ENCODE data around the gene TIMM23.
"Not testable (repeated sequence)": the region's sequence is repeated elsewhere in the genome, so short reads cannot be mapped to it uniquely, and the experiment has no call there.

TIMM23 gene

DNA sequence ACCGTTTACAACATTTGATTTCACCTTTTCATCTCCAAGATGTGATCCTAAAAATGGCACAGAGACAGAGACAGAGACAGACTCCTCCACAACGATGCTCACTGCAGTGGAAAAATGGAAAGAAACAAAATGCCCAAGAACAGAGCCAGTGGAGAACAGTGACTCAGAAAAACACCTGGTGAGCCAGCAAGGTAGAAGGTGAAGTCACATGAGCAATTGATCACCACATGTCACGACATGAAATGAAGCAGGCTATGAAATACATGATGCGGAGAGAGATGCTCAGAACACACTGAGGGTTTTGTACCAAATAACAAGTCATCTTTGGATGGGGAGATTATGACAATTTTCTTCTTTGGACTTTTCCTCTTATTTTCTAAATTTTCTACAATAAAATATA lies 70.2 kb downstream of the TIMM23 start:
- H3K4me3 ChIP-seq (ENCODE audit: low read depth, low read length), result no peak overlapping the region
- no peak for DNase-seq (ENCODE audit: low read depth)

DNA sequence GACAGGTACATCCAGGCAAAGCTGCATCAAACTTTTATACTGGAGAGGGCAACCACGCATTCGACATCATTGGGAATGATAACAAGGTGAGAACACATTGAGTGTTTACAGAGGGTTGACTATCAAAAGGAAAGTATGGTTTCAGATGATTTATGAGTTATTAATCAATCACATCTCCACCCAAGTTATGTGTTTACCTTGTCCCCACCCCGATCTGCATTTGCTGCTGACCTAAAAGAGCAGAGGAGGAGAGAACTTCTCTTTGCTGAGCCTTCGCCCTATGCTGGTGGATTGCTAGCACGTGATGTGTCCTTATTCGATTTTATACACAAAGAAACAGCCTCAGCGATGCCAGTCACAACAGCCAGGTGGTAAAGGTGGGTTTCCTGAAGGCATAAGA lies 74.0 kb downstream of the TIMM23 start, which contains the start of gene MSMB:
TSS of gene MSMB (minus strand) at position 9 of the 400 bp plus-strand sequence. CDS start 32 bp downstream, outside the sequence.
- no peak within 1 kb of the TSS for H3K4me3 ChIP-seq (ENCODE audit: low read depth, low read length)
- DNase-seq (ENCODE audit: low read depth), result no peak

DNA sequence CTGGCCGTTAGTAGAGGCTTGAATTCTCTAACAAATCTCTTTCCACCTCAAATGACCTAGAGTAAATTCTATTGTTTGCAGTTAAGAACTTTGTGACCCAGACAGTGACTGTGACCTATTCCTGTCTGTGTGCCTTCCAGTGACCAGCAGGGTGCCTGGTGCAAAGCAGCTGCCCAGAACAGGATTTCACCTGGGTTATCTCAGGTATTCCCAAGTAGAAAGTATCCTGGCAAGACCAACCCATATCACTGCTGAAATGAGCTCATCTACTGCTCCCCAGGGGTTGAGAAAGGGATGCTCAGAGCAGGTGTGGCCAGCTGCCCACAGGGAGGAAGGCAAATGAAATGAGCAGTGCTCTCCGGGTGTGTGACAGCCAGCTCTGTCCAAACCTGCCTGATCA lies 75.9 kb downstream of the TIMM23 start:
- H3K4me3 ChIP-seq (ENCODE audit: low read depth, low read length), result no peak overlapping the region

DNA sequence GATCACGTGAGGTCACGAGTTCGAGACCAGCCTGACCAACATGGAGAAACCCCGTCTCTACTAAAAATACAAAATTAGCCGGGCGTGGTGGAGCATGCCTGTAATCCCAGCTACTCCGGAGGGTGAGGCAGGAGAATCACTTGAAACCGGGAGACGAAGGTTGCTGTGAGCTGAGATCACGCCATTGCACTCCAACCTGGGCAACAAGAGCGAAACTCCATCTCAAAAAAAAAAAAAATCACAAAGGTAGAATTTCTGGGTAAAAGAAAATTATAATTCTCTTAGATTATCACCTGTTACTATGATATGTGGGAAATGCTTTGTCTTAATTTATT lies 77.2 kb downstream of the TIMM23 start:
- not testable (repeated sequence) for H3K4me3 ChIP-seq (ENCODE audit: low read depth, low read length); DNase-seq (ENCODE audit: low read depth)

More for the DNA sequence above, 75.9 kb downstream of the TIMM23 start:
- DNase-seq (ENCODE audit: low read depth), result no peak

DNA sequence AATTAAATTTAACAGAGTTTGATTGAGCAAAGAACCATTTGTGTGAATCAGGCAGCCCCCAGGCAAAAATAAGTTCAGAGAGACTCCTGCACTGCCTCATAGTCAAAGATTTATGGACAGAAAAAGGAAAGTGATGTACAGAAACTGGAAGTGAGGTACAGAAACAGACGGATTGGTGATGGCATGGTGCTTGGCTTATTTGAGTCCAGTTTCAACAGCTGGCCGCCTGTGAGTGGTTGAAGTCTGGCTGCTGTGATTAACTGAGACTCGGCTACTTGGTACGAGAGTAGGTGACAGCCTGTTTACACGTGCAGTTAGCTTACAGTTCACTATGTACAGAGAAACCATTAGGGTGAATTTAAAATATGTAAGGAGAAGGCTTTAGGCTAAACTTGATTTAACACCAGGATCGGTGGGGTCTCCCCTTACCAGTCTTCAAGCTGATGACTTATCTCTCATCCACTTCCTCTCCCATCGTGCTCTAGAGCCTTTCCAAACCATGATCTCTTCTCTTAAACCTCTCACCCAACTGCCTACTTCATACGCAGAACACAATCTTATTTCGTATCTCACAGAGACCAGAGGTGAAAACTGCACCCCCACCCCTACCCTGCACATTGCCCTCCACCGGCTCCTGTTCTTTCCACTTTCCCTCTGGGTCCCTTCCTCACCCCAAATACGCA lies 78.8 kb downstream of the TIMM23 start:
- no peak overlapping the region for H3K4me3 ChIP-seq (ENCODE audit: low read depth, low read length)
- no peak for DNase-seq (ENCODE audit: low read depth)

DNA sequence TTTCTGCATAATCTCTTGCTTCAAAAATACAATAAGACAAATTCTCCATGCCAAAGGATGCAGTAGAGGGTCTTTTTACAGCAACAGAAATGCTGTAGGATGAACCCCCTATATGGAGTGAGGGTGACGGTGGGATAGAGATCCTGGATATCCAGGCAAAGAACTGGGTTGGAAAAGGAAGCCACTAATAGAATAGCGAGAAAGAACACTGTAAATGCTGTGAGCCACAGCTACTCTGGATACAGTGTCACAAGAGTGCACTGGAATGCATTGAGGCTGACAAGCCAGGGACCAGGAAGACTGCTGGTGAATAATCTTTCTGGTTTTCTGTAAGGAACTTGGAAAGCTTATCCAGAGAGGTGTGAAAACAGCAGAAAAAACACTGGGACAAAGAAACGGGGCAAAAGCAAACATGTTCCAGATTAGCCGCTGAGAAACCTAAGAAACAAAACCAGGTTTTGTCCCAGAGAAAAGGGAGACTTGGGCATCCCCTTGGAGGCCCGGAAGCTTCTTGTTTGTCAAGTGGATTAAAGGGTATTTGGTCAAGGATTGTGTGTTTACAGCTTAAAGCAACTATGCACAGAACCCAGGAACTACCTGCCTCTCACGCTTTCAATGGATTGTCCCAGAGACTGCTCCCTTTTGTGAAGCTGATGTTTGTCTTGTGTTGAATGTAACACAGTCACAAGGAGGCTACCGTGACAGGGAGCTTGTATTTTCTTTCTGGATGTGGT lies 79.9 kb downstream of the TIMM23 start:
- DNase-seq (ENCODE audit: low read depth), result no peak
- H3K4me3 ChIP-seq (ENCODE audit: low read depth, low read length), result no peak overlapping the region

DNA sequence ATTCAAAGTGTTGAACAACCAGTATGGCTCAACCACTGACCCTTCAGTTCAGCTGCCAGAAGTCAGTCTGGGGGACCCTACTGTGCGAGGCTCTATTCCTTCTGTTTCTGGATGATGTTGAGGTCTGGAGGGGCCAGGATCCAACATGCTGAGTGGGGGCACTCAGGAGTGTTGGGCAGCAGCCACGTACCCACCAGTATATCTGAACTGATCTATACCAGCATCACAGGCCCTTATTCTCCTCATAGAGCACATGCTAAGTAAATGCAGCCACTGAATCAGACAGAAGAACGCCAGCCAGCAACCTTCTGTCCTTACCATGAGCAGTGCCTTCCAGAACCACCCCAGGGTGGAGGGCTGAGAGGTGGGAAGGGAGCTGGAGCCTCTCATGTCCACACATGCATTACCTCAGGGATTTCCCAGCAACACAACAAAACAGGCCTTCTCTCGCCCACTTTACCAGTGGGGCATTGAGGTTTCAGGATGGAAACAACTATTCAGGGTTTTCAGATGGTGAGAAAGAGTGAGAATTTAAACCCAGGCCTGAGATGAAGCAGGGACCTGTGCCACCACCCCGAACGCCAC lies 80.6 kb downstream of the TIMM23 start:
- no peak overlapping the region for H3K4me3 ChIP-seq (ENCODE audit: low read depth, low read length)
- no peak for DNase-seq (ENCODE audit: low read depth)
